HUES48 (cell line): ENCODE measurements around the gene UBXN6.

ENCODE experiments used
- H3K27ac ChIP-seq: one replicate; pipeline ENCODE4 v1.7.0; 2013; ENCODE audit warnings: low read depth, low read length, inconsistent platforms
- H3K27me3 ChIP-seq: 2 replicates; pipeline ENCODE4 v1.6.1; 2013; ENCODE audit warnings: mild to moderate bottlenecking, low read length; ENCODE audit not compliant: control insufficient read depth, insufficient read depth
- H3K36me3 ChIP-seq: 2 replicates; pipeline ENCODE4 v1.6.1; 2013; ENCODE audit warnings: low read length; ENCODE audit not compliant: control insufficient read depth, insufficient read depth
- H3K4me1 ChIP-seq: 2 replicates; pipeline ENCODE4 v1.6.1; 2013; ENCODE audit warnings: mild to moderate bottlenecking, low read length; ENCODE audit not compliant: control insufficient read depth, insufficient read depth
- H3K4me3 ChIP-seq: 2 replicates; pipeline ENCODE4 v1.5.1; 2013; ENCODE audit warnings: mild to moderate bottlenecking, low read depth, low read length
- H3K9ac ChIP-seq: 2 replicates; pipeline ENCODE4 v1.6.1; 2013; ENCODE audit warnings: mild to moderate bottlenecking, low read depth, low read length, moderate library complexity
- H3K9me3 ChIP-seq: 2 replicates; pipeline ENCODE4 v1.6.1; 2013; ENCODE audit warnings: low read length; ENCODE audit not compliant: control insufficient read depth, insufficient read depth

UBXN6 gene

GRCh38 chr19:4473011-4473762, 15.6 kb upstream of the UBXN6 start:
- H3K27ac ChIP-seq: peak overlapping the region; percentile 74
- H3K9ac ChIP-seq: peak overlapping the region; percentile 24; the same call in 1 of the 2 replicates
- H3K36me3 ChIP-seq: peaks cover 22% of the 10 kb centered on the region
- H3K27me3 ChIP-seq: no peaks in the 10 kb centered on the region
- peak overlapping the region; percentile 58 for H3K4me3 ChIP-seq
- H3K4me1 ChIP-seq: no peaks in the 10 kb centered on the region
- no peaks in the 10 kb centered on the region for H3K9me3 ChIP-seq

- H3K9me3 ChIP-seq: no peaks in the 10 kb centered on the region
- H3K4me1 ChIP-seq: no peaks in the 10 kb centered on the region
- H3K27ac ChIP-seq: peak within 1 kb of the TSS; percentile 78
- H3K9ac ChIP-seq: peak within 1 kb of the TSS; percentile 34
- H3K36me3 ChIP-seq: peaks cover 17% of the 10 kb centered on the region
- H3K27me3 ChIP-seq: no peaks in the 10 kb centered on the region
- H3K4me3 ChIP-seq: peak within 1 kb of the TSS; percentile 72
These were observed 14.8 kb upstream of the UBXN6 start, which contains the start of gene HDGFL2 for GRCh38 chr19:4472174-4472974. Gene HDGFL2 (plus strand): TSS chr19:4472297. CDS start chr19:4472351, 54 bp downstream.

GRCh38 chr19:4471403-4472173, 14.0 kb upstream of the UBXN6 start:
- peak overlapping the region; percentile 34; the same call in 1 of the 2 replicates for H3K9ac ChIP-seq
- peak overlapping the region; percentile 72 for H3K4me3 ChIP-seq
- no peaks in the 10 kb centered on the region for H3K9me3 ChIP-seq
- H3K4me1 ChIP-seq: no peaks in the 10 kb centered on the region
- no peaks in the 10 kb centered on the region for H3K27me3 ChIP-seq
- H3K27ac ChIP-seq: peak overlapping the region; percentile 78
- H3K36me3 ChIP-seq: peaks cover 9% of the 10 kb centered on the region

- no peaks in the 10 kb centered on the region for H3K36me3 ChIP-seq
- H3K9me3 ChIP-seq: no peaks in the 10 kb centered on the region
- H3K9ac ChIP-seq: no peak overlapping the region
- H3K27ac ChIP-seq: no peak overlapping the region
- no peak overlapping the region for H3K4me3 ChIP-seq
- no peaks in the 10 kb centered on the region for H3K4me1 ChIP-seq
- H3K27me3 ChIP-seq: no peaks in the 10 kb centered on the region
These were observed 10.2 kb upstream of the UBXN6 start for GRCh38 chr19:4467835-4468234.

- H3K27ac ChIP-seq: no peak overlapping the region
- no peaks in the 10 kb centered on the region for H3K27me3 ChIP-seq
- H3K9me3 ChIP-seq: no peaks in the 10 kb centered on the region
- no peaks in the 10 kb centered on the region for H3K4me1 ChIP-seq
- no peaks in the 10 kb centered on the region for H3K36me3 ChIP-seq
- H3K4me3 ChIP-seq: no peak overlapping the region
- H3K9ac ChIP-seq: no peak overlapping the region
These were observed 7.4 kb upstream of the UBXN6 start for GRCh38 chr19:4464815-4465581.

- Histone ChIP-seq H3K27ac (peak overlapping the region; percentile 99), H3K36me3 (peaks cover 15% of the 10 kb centered on the region; the same call in 1 of the 2 replicates), H3K4me1 (peaks cover 8% of the 10 kb centered on the region), H3K9me3 (no peaks in the 10 kb centered on the region), H3K4me3 (peak overlapping the region; percentile 69), H3K9ac (peak overlapping the region; percentile 77), H3K27me3 (no peaks in the 10 kb centered on the region)
These were observed 546 bp downstream of the UBXN6 start for GRCh38 chr19:4456843-4457653.

GRCh38 chr19:4456476-4456842, 1.1 kb downstream of the UBXN6 start:
- H3K9ac ChIP-seq: no peak overlapping the region
- no peaks in the 10 kb centered on the region for H3K9me3 ChIP-seq
- peaks cover 8% of the 10 kb centered on the region for H3K4me1 ChIP-seq
- H3K36me3 ChIP-seq: peaks cover 17% of the 10 kb centered on the region; the same call in 1 of the 2 replicates
- H3K27ac ChIP-seq: no peak overlapping the region
- no peaks in the 10 kb centered on the region for H3K27me3 ChIP-seq
- H3K4me3 ChIP-seq: peak overlapping the region; percentile 67

- no peaks in the 10 kb centered on the region for H3K27me3 ChIP-seq
- peaks cover 8% of the 10 kb centered on the region for H3K4me1 ChIP-seq
- H3K4me3 ChIP-seq: 0 out of 2 replicates have a peak overlapping the region, but pooled peaks have one; percentile 67
- no peaks in the 10 kb centered on the region for H3K9me3 ChIP-seq
- H3K9ac ChIP-seq: no peak overlapping the region
- H3K36me3 ChIP-seq: peaks cover 20% of the 10 kb centered on the region; the same call in 1 of the 2 replicates
- H3K27ac ChIP-seq: no peak overlapping the region
These were observed 1.7 kb downstream of the UBXN6 start for GRCh38 chr19:4455719-4456475.
